Measurements from ENCODE around the gene PACSIN2. TPM values are rescaled to one million over a fixed set of nuclear protein-coding genes. Genes with fewer than 3 reads are reported as not detected.
"Not testable (repeated sequence)": the region's sequence is repeated elsewhere in the genome, so short reads cannot be mapped to it uniquely, and the experiment has no call there.

Gene PACSIN2
- total RNA-seq, 1 donor from 2014 or later = 93.4 TPM

- peaks cover 80% of the 10 kb centered on the region for H3K4me1 Mint-ChIP-seq (ENCODE audit: low read depth)
- no peak for DNase-seq (ENCODE audit: low spot score)
- H3K9me3 Mint-ChIP-seq (ENCODE audit: low read depth) = no peaks in the 10 kb centered on the region
- H3K36me3 Mint-ChIP-seq (ENCODE audit: low read depth) = peaks cover 6% of the 10 kb centered on the region
- H3K27ac Mint-ChIP-seq (ENCODE audit: unreplicated experiment) = peak overlapping the region; percentile 74
- no peaks in the 10 kb centered on the region for H3K27me3 Mint-ChIP-seq (ENCODE audit: low read depth)
- TF ChIP-seq CTCF (IDR thresholded peaks at IDR 0.05) = no peak
- H3K4me3 Mint-ChIP-seq (ENCODE audit: unreplicated experiment) = no peak overlapping the region
These were observed 51.7 kb downstream of the PACSIN2 start for GRCh38 chr22:42963231-42963595.

- peak overlapping the region; percentile 99 for H3K27ac Mint-ChIP-seq (ENCODE audit: unreplicated experiment)
- no peak for DNase-seq (ENCODE audit: low spot score)
These were observed 52.4 kb downstream of the PACSIN2 start for GRCh38 chr22:42962295-42963230.

GRCh38 chr22:42961810-42962209 is 53.1 kb downstream of the PACSIN2 start:
- TF ChIP-seq CTCF (IDR thresholded peaks at IDR 0.05) = no peak
- no peak for DNase-seq (ENCODE audit: low spot score)
- Mint-ChIP-seq H3K4me3 (ENCODE audit: unreplicated experiment) (no peak overlapping the region), H3K27ac (ENCODE audit: unreplicated experiment) (peak overlapping the region; percentile 99), H3K9me3 (ENCODE audit: low read depth) (no peaks in the 10 kb centered on the region), H3K4me1 (ENCODE audit: low read depth) (peaks cover 80% of the 10 kb centered on the region), H3K36me3 (ENCODE audit: low read depth) (peaks cover 4% of the 10 kb centered on the region), H3K27me3 (ENCODE audit: low read depth) (no peaks in the 10 kb centered on the region)

More at GRCh38 chr22:42962295-42963230, 52.4 kb downstream of the PACSIN2 start:
- TF ChIP-seq CTCF (IDR thresholded peaks at IDR 0.05) = no peak
- Mint-ChIP-seq H3K4me3 (ENCODE audit: unreplicated experiment) (no peak overlapping the region), H3K27me3 (ENCODE audit: low read depth) (no peaks in the 10 kb centered on the region), H3K4me1 (ENCODE audit: low read depth) (peaks cover 82% of the 10 kb centered on the region), H3K9me3 (ENCODE audit: low read depth) (no peaks in the 10 kb centered on the region), H3K36me3 (ENCODE audit: low read depth) (peaks cover 4% of the 10 kb centered on the region)

GRCh38 chr22:42961400-42961690 is 53.6 kb downstream of the PACSIN2 start:
- H3K27me3 Mint-ChIP-seq (ENCODE audit: low read depth); H3K9me3 Mint-ChIP-seq (ENCODE audit: low read depth); DNase-seq (ENCODE audit: low spot score); H3K36me3 Mint-ChIP-seq (ENCODE audit: low read depth); H3K4me3 Mint-ChIP-seq (ENCODE audit: unreplicated experiment): not testable (repeated sequence)
- Mint-ChIP-seq H3K4me1 (ENCODE audit: low read depth) (peaks cover 80% of the 10 kb centered on the region), H3K27ac (ENCODE audit: unreplicated experiment) (peak overlapping the region; percentile 99)

GRCh38 chr22:42960531-42961399 is 54.2 kb downstream of the PACSIN2 start:
- Mint-ChIP-seq H3K36me3 (ENCODE audit: low read depth) (peaks cover 4% of the 10 kb centered on the region), H3K4me1 (ENCODE audit: low read depth) (peaks cover 83% of the 10 kb centered on the region), H3K27me3 (ENCODE audit: low read depth) (no peaks in the 10 kb centered on the region)

More at GRCh38 chr22:42960531-42961399, 54.2 kb downstream of the PACSIN2 start:
- Mint-ChIP-seq H3K9me3 (ENCODE audit: low read depth) (peaks cover 2% of the 10 kb centered on the region), H3K27ac (ENCODE audit: unreplicated experiment) (peak overlapping the region; percentile 99), H3K4me3 (ENCODE audit: unreplicated experiment) (peak overlapping the region; percentile 75)
- DNase-seq (ENCODE audit: low spot score) = no peak
- TF ChIP-seq CTCF (IDR thresholded peaks at IDR 0.05) = no peak

All from chondrocyte (in vitro differentiated cells).